CD14-positive monocyte (primary cell): ENCODE data around the gene XIRP1. TPM values are rescaled to one million over a fixed set of nuclear protein-coding genes. Genes with fewer than 3 reads are reported as not detected.

Experiments used
- DNase-seq, 3 donors: peaks; one replicate each; pipeline ENCODE4 v3.0.0-alpha.2; 2011 to 2022
- H2AFZ ChIP-seq: 2 replicates; pipeline ENCODE4 v1.6.0; 2012; ENCODE audit warnings: mild to moderate bottlenecking, low read depth, low read length, inconsistent platforms; ENCODE audit not compliant: insufficient read depth, poor library complexity, severe bottlenecking
- H3K27ac ChIP-seq, 2 donors: 1 replicate in 1 of 2; 2 replicates in 1 of 2; pipeline ENCODE4 v1.5.1; 2012 to 2013; ENCODE audit warnings: low read length in 2 of 2, control low read depth in 1 of 2, inconsistent platforms in 1 of 2, low read depth in 1 of 2, mild to moderate bottlenecking in 1 of 2
- H3K27me3 ChIP-seq, 2 donors: one replicate each; pipeline versions ENCODE4 v1.6.0 to v1.6.1; 2011 to 2013; ENCODE audit warnings: low read length in 2 of 2; ENCODE audit not compliant: control insufficient read depth in 2 of 2, insufficient read depth in 2 of 2
- H3K36me3 ChIP-seq, 2 donors: replicated peaks in 1 of 2; 1 replicate in 1 of 2; 2 replicates in 1 of 2; pipeline versions ENCODE4 v1.5.1 to v1.6.1; 2012 to 2013; ENCODE audit warnings: low read length in 2 of 2, control low read depth in 1 of 2, inconsistent platforms in 1 of 2, mild to moderate bottlenecking in 1 of 2; ENCODE audit not compliant: insufficient read depth in 2 of 2, control insufficient read depth in 1 of 2
- H3K4me1 ChIP-seq, 2 donors: 1 replicate in 1 of 2; 2 replicates in 1 of 2; pipeline versions ENCODE4 v1.5.1 to v1.6.1; 2012 to 2013; ENCODE audit warnings: low read length in 2 of 2, control low read depth in 1 of 2, inconsistent platforms in 1 of 2, mild to moderate bottlenecking in 1 of 2, moderate library complexity in 1 of 2; ENCODE audit not compliant: insufficient read depth in 2 of 2, control insufficient read depth in 1 of 2
- H3K4me2 ChIP-seq: replicated peaks from 2 replicates; pipeline ENCODE3; 2012; ENCODE audit warnings: low read length, moderate library complexity, mild to moderate bottlenecking; ENCODE audit not compliant: poor library complexity, severe bottlenecking; ENCODE audit errors: extremely low read depth
- H3K4me3 ChIP-seq, 3 experiments: fragments of 200-600 bp in 1 of 3; sonication (generic) in 1 of 3; replicated peaks in 1 of 3; 1 replicate in 2 of 3; 2 replicates in 1 of 3; pipeline ENCODE4 v1.5.1; 2011 to 2013; ENCODE audit warnings: low read length in 3 of 3, mild to moderate bottlenecking in 3 of 3, control low read depth in 2 of 3, low read depth in 2 of 3, inconsistent platforms in 1 of 3, moderate library complexity in 1 of 3
- H3K79me2 ChIP-seq: 2 replicates; pipeline ENCODE4 v1.6.0; 2012; ENCODE audit warnings: mild to moderate bottlenecking, control low read depth, inconsistent platforms, low read length, moderate library complexity; ENCODE audit not compliant: insufficient read depth
- H3K9ac ChIP-seq: 2 replicates; pipeline ENCODE4 v1.6.0; 2017; ENCODE audit warnings: low read length, mild to moderate bottlenecking; ENCODE audit not compliant: insufficient read depth, poor library complexity, severe bottlenecking
- H3K9me3 ChIP-seq, 2 donors: replicated peaks in 1 of 2; 1 replicate in 1 of 2; 2 replicates in 1 of 2; pipeline versions ENCODE4 v1.5.1 to v1.6.1; 2012 to 2013; ENCODE audit warnings: low read length in 2 of 2, control low read depth in 1 of 2; ENCODE audit not compliant: control insufficient read depth in 1 of 2, insufficient read depth in 1 of 2
- H4K20me1 ChIP-seq: 2 replicates; pipeline ENCODE4 v1.6.0; 2012; ENCODE audit warnings: mild to moderate bottlenecking, low read length, control low read depth, moderate library complexity; ENCODE audit not compliant: insufficient read depth
- H3K27ac Mint-ChIP-seq, 7 donors: one replicate each; pipeline ENCODE4 v1.8.0; 2020; ENCODE audit warnings: mild to moderate bottlenecking in 7 of 7, mixed read lengths in 7 of 7, moderate library complexity in 6 of 7, inconsistent platforms in 2 of 7
- H3K27me3 Mint-ChIP-seq, 3 donors: one replicate each; pipeline ENCODE4 v1.8.0; 2021 to 2022; ENCODE audit warnings: low read depth in 3 of 3, mild to moderate bottlenecking in 3 of 3, mixed read lengths in 3 of 3, moderate library complexity in 3 of 3, inconsistent platforms in 1 of 3
- H3K36me3 Mint-ChIP-seq, 2 donors: one replicate each; pipeline ENCODE4 v1.8.0; 2020; ENCODE audit warnings: mixed read lengths in 2 of 2, inconsistent platforms in 1 of 2, mild to moderate bottlenecking in 1 of 2
- H3K4me1 Mint-ChIP-seq: one replicate; pipeline ENCODE4 v1.8.0; 2020; ENCODE audit warnings: mild to moderate bottlenecking, mixed read lengths
- H3K4me3 Mint-ChIP-seq, 2 donors: one replicate each; pipeline ENCODE4 v1.8.0; 2020; ENCODE audit warnings: mild to moderate bottlenecking in 2 of 2, mixed read lengths in 2 of 2, moderate library complexity in 1 of 2
- H3K9me3 Mint-ChIP-seq, 7 donors: one replicate each; pipeline ENCODE4 v1.8.0; 2020 to 2022; ENCODE audit warnings: mixed read lengths in 7 of 7, mild to moderate bottlenecking in 6 of 7, moderate library complexity in 6 of 7, inconsistent platforms in 2 of 7
- WGBS: methylation state at CpG from one replicate; pipeline ENCODE4 v1.1.5; 2013; ENCODE audit warnings: missing lambda C conversion rate; ENCODE audit not compliant: insufficient coverage; 5-methylcytosine and 5-hydroxymethylcytosine counted together
- intact Hi-C, 2 donors: fragments of 100-400 bp; cut with micrococcal nuclease; formaldehyde crosslinking; loops; one replicate each; pipeline versions ENCODE4 v1.15.0 to v1.15.1; 2023
- polyA plus RNA-seq, 3 donors: library from polyadenylated mRNA; depleted of rRNA in 1 of 3; unstranded in 2 of 3; stranded (reverse) in 1 of 3; fragments of 300-500 nt in 2 of 3; fragments of >200 nt in 1 of 3; fragmentation: Illumina TruSeq in 2 of 3; gene quantifications; 1 replicate in 2 of 3; 2 replicates in 1 of 3; pipeline ENCODE4 v1.2.3, GENCODE V29; 2012 to 2021
- TF ChIP-seq, protein P1 (sequence below): fragments of 200-600 bp; IDR thresholded peaks from one replicate; pipeline ENCODE4 v1.8.0; 2022; ENCODE audit warnings: antibody characterized with exemption, mild to moderate bottlenecking

The XIRP1 gene
- polyA plus RNA-seq, 3 donors = not detected

- Histone ChIP-seq H3K4me2 (peak overlapping the region; percentile 78), H3K27me3 (peaks cover 5 to 8% of the 10 kb centered on the region in 2 donors), H3K79me2 (no peaks in the 10 kb centered on the region), H2AFZ (peak overlapping the region; percentile 62), H3K9me3 (no peaks in the 10 kb centered on the region), H4K20me1 (no peaks in the 10 kb centered on the region), H3K4me1 (peaks cover 24 to 31% of the 10 kb centered on the region in 2 donors), H3K36me3 (no peaks in the 10 kb centered on the region), H3K9ac (no peak overlapping the region), H3K4me3 (peak overlapping the region in 2 of 3 experiments; percentile 29 to 76), H3K27ac (no peak overlapping the region)
- H3K27ac Mint-ChIP-seq = peak overlapping the region in 3 of 7 donors; percentile 62 to 87 (median 76)
- peaks cover 13 to 19% (median 19%) of the 10 kb centered on the region in 3 donors for H3K27me3 Mint-ChIP-seq
- peak overlapping the region; percentile 71 to 94 for H3K4me3 Mint-ChIP-seq
- peaks cover 3 to 10% of the 10 kb centered on the region in 2 donors for H3K36me3 Mint-ChIP-seq
- H3K9me3 Mint-ChIP-seq = peaks cover 0 to 2% (median 0%) of the 10 kb centered on the region in 7 donors
- TF ChIP-seq, protein P1, sequence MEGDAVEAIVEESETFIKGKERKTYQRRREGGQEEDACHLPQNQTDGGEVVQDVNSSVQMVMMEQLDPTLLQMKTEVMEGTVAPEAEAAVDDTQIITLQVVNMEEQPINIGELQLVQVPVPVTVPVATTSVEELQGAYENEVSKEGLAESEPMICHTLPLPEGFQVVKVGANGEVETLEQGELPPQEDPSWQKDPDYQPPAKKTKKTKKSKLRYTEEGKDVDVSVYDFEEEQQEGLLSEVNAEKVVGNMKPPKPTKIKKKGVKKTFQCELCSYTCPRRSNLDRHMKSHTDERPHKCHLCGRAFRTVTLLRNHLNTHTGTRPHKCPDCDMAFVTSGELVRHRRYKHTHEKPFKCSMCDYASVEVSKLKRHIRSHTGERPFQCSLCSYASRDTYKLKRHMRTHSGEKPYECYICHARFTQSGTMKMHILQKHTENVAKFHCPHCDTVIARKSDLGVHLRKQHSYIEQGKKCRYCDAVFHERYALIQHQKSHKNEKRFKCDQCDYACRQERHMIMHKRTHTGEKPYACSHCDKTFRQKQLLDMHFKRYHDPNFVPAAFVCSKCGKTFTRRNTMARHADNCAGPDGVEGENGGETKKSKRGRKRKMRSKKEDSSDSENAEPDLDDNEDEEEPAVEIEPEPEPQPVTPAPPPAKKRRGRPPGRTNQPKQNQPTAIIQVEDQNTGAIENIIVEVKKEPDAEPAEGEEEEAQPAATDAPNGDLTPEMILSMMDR = no peak
- peaks cover 31% of the 10 kb centered on the region for H3K4me1 Mint-ChIP-seq
- intact Hi-C loops = loop anchor here (5.0 kb wide), 2 partner anchors 33 to 73 kb away; partner anchors contain the start of genes GORASP1 (in 1 of the 2) and TTC21A (in 1 of the 2)
- 52% methylated on average over 3 of the region's 3 CpGs for WGBS
- no peak for DNase-seq
Observed at GRCh38 chr3:39180183-39180545, 12.2 kb downstream of the XIRP1 start.

- Histone ChIP-seq H3K79me2 (no peaks in the 10 kb centered on the region), H3K4me3 (peak overlapping the region in 1 of 3 experiments; percentile 79), H3K27ac (no peak overlapping the region), H3K36me3 (no peaks in the 10 kb centered on the region), H3K4me1 (peaks cover 24 to 31% of the 10 kb centered on the region in 2 donors), H3K9me3 (no peaks in the 10 kb centered on the region), H2AFZ (no peak overlapping the region), H3K4me2 (peak overlapping the region; percentile 86), H4K20me1 (no peaks in the 10 kb centered on the region), H3K27me3 (peaks cover 5 to 8% of the 10 kb centered on the region in 2 donors), H3K9ac (no peak overlapping the region)
- H3K4me3 Mint-ChIP-seq = peak overlapping the region; percentile 55 to 71
- H3K27ac Mint-ChIP-seq = peak overlapping the region in 6 of 7 donors; percentile 55 to 93 (median 87)
- peaks cover 31% of the 10 kb centered on the region for H3K4me1 Mint-ChIP-seq
- 89% methylated on average over 3 of the region's 4 CpGs for WGBS
- peaks cover 3 to 10% of the 10 kb centered on the region in 2 donors for H3K36me3 Mint-ChIP-seq
- peaks cover 16 to 19% (median 19%) of the 10 kb centered on the region in 3 donors for H3K27me3 Mint-ChIP-seq
- DNase-seq = no peak
- intact Hi-C loops = loop anchor here (5.0 kb wide), 2 partner anchors 36 to 71 kb away; partner anchors contain the start of genes GORASP1 (in 1 of the 2) and TTC21A (in 1 of the 2)
- TF ChIP-seq, protein P1 = no peak
- H3K9me3 Mint-ChIP-seq = peaks cover 0 to 3% (median 0%) of the 10 kb centered on the region in 7 donors
Observed at GRCh38 chr3:39178553-39178952, 13.8 kb downstream of the XIRP1 start.
